ENCODE measurements around the gene AMOT.
"Not testable (repeated sequence)": the region's sequence is repeated elsewhere in the genome, so short reads cannot be mapped to it uniquely, and the experiment has no call there.

AMOT gene, protein sequence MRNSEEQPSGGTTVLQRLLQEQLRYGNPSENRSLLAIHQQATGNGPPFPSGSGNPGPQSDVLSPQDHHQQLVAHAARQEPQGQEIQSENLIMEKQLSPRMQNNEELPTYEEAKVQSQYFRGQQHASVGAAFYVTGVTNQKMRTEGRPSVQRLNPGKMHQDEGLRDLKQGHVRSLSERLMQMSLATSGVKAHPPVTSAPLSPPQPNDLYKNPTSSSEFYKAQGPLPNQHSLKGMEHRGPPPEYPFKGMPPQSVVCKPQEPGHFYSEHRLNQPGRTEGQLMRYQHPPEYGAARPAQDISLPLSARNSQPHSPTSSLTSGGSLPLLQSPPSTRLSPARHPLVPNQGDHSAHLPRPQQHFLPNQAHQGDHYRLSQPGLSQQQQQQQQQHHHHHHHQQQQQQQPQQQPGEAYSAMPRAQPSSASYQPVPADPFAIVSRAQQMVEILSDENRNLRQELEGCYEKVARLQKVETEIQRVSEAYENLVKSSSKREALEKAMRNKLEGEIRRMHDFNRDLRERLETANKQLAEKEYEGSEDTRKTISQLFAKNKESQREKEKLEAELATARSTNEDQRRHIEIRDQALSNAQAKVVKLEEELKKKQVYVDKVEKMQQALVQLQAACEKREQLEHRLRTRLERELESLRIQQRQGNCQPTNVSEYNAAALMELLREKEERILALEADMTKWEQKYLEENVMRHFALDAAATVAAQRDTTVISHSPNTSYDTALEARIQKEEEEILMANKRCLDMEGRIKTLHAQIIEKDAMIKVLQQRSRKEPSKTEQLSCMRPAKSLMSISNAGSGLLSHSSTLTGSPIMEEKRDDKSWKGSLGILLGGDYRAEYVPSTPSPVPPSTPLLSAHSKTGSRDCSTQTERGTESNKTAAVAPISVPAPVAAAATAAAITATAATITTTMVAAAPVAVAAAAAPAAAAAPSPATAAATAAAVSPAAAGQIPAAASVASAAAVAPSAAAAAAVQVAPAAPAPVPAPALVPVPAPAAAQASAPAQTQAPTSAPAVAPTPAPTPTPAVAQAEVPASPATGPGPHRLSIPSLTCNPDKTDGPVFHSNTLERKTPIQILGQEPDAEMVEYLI

DNA sequence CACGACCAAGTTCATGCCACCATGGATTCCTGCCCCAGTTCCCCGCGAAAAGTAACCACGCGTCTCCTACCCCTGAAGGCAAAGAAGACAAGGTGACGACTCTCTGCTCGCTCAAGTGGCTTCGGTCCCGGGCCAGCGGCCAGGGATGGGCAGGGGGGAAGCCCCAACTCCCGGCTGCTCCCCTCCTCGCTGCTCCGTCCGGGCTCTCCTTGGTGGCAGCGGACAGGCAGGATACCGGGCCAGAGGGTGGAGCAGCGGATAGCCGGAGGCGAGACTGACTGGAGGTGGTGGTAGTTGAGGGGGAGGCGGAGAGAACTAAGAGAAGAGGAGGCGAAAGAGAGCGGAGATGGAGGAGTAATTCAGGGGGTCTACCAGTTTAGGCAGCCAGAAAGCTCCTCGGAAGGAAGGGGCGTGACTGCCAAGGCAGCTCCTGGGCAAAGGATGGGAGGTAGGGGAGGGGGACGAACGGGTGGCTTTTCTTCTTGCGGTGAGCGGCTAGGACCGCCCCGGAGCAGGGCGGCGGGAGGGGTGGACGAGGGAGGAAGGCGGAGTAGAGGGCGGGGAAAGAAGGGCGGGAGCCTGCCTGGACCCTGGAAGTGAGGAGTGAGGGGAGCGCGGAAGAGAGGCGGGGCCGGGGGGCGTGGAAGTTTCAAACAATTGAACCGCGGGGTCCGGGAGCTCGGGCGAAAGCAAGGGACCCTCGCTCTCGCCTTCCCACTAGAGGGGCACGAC, at the start of gene AMOT:
AMOT (minus strand) TSS at position 450 of the 732 bp plus-strand sequence. CDS start 17,705 bp downstream, outside the sequence.
- H3K27ac ChIP-seq: peak within 1 kb of the TSS in 18 of 21 experiments; percentile 4 to 77 (median 62)
- peak within 1 kb of the TSS; percentile 43 to 71 (median 61) for H3K4me3 ChIP-seq

- Histone ChIP-seq H3K27ac (no peak overlapping the region), H3K4me3 (no peak overlapping the region)
Observed at GRCh38 chrX:112889400-112889799, 48.8 kb upstream of the AMOT start.

GRCh38 chrX:112888916-112889315, 48.3 kb upstream of the AMOT start:
- Histone ChIP-seq H3K27ac (no peak overlapping the region), H3K4me3 (no peak overlapping the region)

DNA sequence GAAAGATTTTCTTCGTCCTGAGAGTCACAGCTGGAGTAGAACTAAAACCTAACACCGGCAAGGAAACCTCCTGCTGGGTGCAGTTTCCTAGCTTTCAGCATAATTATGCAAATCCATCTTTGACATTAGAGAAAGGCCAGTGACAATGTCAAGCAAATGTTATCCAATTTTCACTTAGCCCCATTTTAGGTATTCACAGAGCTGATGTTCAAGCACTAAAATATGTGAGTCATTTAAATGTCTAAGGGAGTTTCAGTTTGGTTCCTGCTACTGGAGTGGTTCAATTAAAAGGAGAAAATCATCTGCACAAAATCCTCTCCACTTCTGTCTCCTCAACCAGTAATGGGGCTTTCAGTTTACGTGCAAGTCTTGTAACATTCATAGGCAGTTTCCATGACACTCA, 37.1 kb upstream of the AMOT start:
- Histone ChIP-seq H3K4me3 (no peak overlapping the region), H3K27ac (no peak overlapping the region)

DNA sequence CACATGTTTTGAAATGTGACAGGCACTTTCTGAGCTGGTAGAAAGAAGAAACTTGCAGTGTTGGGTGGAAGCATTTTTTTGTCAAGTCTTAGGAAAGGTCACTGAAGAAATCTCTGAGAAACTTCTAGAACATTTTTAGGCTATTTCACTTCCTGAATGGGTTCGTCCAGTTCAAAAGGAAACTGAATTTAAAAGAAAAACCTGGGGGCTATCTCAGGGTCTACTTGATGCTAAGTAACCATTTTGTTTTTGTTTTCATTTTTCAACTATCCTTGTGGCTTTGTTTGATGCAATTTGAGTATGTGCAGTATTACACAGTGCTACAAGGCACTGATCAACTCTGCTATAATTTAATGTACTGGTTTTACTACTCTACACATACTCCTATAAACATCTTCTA, 34.0 kb upstream of the AMOT start:
- H3K4me3 ChIP-seq: no peak overlapping the region
- H3K27ac ChIP-seq: no peak overlapping the region

- H3K27ac ChIP-seq: no peak overlapping the region
- H3K4me3 ChIP-seq: no peak overlapping the region
Observed at GRCh38 chrX:112874175-112874574, 33.5 kb upstream of the AMOT start.

- H3K4me3 ChIP-seq: no peak overlapping the region
- no peak overlapping the region for H3K27ac ChIP-seq
Observed at GRCh38 chrX:112868586-112868985, 28.0 kb upstream of the AMOT start.

DNA sequence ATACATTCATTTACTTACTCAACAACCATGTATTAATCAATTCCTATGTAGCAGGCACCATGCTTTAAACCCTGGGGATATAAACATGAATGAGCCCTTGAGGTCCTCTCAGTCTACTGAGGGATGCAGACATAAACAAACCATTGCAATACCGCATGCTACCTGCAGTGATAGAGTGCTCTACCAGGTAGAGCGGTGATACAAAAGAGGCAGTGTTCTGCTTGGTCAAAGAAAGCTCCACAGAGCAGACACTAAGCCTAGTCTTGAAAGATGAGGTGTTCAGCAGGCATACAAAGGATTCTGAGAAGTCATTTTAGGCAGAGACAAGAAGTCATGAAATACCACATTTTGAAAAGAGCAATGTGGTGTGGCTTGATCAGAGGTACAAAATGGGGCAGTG, 26.9 kb upstream of the AMOT start:
- no peak overlapping the region for H3K27ac ChIP-seq

DNA sequence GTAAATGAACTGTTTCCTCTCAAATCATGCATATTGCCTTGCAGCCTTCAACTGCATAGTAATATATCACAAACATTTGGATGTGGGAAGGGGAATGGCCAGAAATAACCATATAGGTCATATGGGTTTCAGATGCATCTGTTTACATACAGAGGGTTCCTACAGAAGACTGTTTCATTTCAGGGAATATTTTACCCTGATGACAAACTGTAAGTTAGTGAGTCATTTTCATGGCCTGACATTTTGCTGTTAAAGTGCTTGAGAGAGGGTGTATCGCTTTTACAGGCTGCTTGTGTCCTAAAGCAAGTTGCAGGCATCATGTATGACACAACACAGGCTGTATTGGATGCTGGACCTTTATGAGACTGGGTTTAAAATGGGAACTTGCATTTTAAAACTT, 25.5 kb upstream of the AMOT start:
- H3K27ac ChIP-seq: no peak overlapping the region
- H3K4me3 ChIP-seq: no peak overlapping the region

More for the DNA sequence above, 26.9 kb upstream of the AMOT start:
- no peak overlapping the region for H3K4me3 ChIP-seq

GRCh38 chrX:112865464-112866025, 24.9 kb upstream of the AMOT start:
- Histone ChIP-seq H3K27ac (no peak overlapping the region), H3K4me3 (no peak overlapping the region)

GRCh38 chrX:112863850-112864249, 23.2 kb upstream of the AMOT start:
- Histone ChIP-seq H3K27ac (no peak overlapping the region), H3K4me3 (no peak overlapping the region)

- Histone ChIP-seq H3K4me3 (no peak overlapping the region), H3K27ac (no peak overlapping the region)
Observed at GRCh38 chrX:112857478-112857878, 16.8 kb upstream of the AMOT start.

GRCh38 chrX:112854901-112855300, 14.3 kb upstream of the AMOT start:
- not testable (repeated sequence) for H3K27ac ChIP-seq, H3K4me3 ChIP-seq

DNA sequence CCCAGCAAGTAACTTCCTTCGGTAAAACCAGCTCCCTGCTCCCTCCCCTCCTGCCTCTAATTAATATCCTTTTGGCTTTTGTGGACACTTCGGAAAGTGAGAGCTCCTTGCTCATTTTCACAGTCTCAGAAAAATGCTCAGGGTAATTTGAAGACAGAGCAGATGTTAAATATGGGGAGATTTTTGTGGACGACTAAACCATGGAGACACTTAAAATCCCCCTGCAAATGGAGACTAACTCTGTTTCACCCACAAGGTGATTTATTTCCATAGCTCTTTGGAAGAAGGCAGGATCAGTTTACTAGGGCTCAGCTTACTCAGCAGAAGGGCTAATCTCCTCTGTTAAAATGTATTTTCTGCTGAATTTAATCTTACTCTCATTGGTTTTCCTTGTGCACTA, 12.2 kb upstream of the AMOT start:
- H3K4me3 ChIP-seq: no peak overlapping the region
- no peak overlapping the region for H3K27ac ChIP-seq

- no peak overlapping the region for H3K4me3 ChIP-seq
- H3K27ac ChIP-seq: no peak overlapping the region
Observed at GRCh38 chrX:112851806-112852205, 11.2 kb upstream of the AMOT start.

DNA sequence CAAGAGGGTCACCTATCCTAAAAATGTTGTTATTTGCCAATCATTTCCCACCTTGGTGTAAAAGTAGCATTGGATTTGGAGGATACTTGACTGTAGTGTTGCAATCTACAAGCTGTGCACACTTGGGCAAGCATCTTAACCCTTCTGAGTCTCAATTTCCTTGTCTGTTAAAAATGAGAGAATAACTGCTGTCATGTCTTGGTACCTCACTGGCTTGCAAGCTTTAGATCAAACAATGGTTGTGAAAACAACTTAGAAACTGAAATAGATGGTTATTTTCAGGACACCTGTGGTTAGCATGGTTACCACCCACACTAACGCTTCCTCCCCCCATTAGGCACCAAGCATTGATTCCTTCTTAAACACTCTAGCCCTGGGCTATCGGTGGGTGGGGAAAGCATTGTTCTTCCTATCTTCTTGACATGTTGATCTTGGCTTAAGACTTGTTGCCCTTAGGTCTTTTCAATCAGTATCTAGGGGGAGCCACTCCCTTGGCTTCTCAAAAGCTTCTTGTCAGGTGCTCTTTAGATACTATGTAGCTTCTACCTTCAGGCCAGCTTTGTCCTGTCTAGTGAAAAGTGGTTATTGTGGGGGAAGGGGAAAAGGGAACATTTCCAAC, 10.6 kb upstream of the AMOT start:
- no peak overlapping the region for H3K4me3 ChIP-seq
- no peak overlapping the region for H3K27ac ChIP-seq

DNA sequence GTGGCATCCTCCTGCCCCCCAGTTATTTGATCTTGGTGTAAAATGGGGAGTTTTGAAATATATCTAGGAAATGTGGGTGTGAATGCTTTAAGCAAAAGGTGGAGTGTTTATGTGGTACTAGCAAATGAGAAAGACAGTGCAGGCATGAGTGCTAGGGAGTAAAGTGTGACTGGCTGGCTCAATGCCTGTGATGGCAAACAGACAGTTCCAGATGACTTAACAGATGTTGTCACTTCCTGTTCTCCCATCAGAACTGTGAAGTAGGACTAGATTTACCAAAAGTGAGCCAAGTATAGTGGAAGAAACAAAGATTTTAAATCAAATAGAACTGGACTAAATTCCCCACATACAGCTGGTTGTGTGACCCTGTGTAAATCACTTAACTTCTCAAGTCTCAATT, 8.4 kb upstream of the AMOT start:
- no peak overlapping the region for H3K4me3 ChIP-seq
- H3K27ac ChIP-seq: no peak overlapping the region

DNA sequence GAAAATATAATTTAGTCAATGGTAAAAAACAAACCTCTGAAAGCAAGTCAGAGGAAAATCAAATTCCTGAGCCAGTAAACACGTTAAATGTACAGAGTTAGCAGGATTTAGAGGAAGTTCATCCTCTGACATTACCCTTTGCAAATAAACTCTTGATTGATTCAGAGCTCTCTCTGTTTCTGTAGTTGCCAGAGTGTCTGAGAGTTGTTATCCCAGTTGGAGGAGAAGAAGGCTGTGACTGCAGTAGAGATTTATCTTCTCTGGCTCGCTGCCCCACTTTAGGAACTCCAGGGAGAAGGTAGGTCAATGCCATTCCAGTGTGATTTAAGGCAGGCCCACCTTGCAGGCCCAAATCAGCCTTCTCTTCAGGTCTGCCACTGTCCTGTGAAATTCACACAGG, 6.2 kb upstream of the AMOT start:
- no peak overlapping the region for H3K27ac ChIP-seq

DNA sequence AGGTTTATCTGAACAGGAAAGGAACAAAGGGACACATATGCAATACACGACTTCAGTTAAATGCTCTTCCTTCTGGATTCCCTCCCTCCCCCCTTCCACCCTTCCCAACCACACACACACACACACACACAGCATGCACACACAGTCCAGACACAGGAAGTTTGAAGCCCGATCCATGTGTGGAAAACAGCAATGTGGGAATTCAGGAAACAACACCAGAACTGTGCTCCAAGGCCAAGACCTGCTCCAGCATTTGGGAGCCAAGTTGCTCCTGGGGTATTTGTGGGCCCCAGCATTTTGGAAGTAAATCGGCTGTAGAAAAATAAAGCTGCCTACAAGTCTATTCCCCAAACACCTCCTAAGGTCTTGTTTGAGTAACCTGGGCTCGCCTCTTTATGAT, 5.6 kb upstream of the AMOT start:
- peak overlapping the region in 1 of 21 experiments; percentile 7 for H3K27ac ChIP-seq
- H3K4me3 ChIP-seq: no peak overlapping the region

More for the DNA sequence above, 6.2 kb upstream of the AMOT start:
- H3K4me3 ChIP-seq: no peak overlapping the region
